Cortex of kidney (tissue), 1 donor: Measurements from ENCODE around the gene NAA38.
"Not testable (repeated sequence)": the region's sequence is repeated elsewhere in the genome, so short reads cannot be mapped to it uniquely, and the experiment has no call there.

Experiments
- DNase-seq: peaks from one replicate; lab custom pipeline; 2025; lab: John Stamatoyannopoulos, UW

NAA38 gene

DNA sequence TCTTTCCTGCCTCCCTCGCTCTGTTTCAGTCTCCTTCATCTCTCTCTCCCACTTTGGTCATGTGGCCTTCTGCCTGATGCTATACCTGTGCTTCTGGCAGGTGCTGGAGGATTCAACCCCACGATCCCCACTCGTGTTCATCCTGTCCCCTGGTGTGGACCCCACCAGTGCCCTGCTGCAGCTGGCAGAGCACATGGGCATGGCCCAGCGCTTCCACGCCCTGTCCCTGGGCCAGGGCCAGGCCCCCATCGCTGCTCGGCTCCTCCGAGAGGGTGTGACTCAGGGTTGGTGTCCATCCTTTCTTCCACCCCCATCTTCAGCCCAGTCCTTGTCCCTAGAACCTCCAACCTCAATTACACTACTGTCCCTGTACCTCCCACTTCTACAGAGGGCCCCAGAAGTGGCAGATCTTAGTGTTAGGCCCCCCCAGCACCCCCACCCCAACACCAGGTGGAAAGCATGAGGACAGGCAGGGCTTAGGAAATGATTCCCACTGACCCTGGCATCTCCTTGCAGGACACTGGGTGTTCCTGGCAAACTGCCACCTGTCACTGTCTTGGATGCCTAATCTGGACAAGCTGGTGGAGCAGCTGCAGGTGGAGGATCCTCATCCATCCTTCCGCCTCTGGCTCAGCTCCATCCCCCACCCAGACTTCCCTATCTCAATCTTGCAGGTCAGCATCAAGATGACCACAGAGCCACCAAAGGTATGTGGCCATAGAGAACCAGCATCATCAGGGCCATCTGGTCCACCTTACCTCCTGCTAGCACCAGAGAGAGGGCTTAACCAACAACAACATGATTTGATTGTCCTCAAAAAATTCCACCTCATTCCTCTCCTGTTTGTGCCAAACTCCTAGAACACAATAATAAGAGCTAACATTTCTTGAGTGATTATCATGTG lies 33.1 kb downstream of the NAA38 start:
- no peak for DNase-seq

DNA sequence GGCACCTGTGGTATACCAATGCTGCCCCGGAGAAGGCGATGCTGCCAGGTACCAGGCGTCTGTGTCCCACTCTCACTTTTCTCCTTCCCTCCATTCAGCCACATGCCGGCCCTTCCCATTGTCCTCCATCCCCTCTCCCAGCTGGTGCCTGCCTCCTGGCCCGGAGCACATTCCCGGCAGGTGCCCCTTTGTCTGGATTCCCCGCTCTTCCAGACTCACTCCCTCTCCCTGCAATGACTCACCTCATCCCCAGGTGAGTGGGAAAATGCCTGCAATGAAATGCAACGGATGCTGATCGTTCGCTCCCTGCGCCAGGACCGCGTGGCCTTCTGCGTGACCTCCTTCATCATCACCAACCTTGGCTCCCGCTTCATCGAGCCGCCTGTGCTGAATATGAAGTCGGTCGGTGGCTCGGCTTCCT lies 33.8 kb downstream of the NAA38 start:
- no peak for DNase-seq

DNA sequence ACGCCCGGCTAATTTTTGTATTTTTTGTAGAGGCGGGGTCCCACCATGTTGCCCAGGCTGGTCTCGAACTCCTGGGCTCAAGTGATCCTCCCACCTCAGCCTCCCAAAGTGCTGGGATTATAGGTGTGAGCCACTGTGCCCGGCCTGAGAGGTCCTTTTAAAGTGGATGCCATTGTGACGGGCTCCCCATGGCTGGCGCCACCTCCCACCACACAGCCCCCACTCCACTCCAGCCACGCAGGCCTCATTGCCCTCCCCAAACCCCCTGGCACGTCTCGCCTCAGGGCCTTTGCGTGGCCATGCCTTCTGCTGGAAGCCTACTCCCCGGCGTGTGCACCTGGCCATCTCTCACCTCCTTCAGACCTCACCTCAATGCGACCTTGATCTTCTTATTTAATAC lies 35.2 kb downstream of the NAA38 start:
- DNase-seq: no peak

DNA sequence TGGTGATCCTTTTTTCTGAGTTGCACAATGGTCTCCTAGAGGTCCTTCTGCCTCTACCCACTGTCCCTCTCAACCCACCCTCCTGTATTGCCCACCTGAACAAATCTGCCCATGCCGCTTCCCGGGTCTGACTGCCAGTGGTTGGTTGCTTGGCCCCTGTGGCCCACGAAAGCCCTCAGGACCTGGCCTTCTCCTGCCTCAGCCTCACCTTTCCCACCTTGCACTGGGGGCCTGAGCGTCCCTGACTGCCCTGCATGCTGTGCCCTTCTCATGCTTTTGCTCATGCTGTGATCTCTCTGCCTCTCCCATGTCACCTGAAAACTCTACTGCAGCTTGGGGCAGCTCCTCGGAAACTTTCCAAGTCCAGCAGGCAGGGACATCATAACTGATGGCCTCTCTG lies 37.1 kb downstream of the NAA38 start:
- no peak for DNase-seq

DNA sequence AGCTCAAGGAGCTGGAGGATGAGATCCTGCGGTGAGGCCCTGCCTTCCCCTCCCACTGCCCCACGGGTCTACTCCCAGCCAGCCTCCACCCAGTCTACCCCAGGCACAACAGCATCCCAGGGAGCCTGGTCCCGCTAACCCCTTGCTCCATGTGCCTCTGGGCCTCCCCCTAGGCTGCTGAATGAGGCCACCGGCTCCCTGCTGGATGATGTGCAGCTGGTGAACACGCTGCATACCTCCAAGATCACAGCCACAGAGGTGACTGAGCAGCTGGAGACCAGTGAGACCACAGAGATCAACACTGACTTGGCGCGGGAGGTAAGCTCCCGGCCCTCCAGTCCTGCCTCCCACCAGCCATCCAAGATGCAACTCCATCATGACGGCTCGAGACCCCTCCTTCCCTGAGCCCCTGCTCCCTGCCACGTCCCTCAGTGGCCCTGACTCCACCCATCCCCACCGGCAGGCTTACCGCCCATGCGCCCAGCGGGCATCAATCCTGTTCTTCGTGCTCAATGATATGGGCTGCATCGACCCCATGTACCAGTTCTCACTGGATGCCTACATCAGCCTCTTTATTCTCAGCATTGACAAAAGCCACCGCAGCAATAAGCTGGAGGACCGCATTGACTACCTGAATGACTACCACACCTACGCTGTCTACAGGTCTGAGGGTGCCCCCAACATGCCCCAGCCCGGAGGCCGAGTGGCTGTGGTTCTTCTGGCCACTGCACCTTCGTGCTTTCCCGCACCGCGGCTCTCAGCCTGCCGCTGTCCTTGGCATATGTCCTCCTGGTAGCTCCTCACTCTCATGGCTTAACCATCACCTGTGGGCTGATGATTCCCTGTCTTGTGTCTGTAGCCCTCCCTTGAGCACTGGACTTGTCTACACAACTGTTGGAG lies 38.4 kb downstream of the NAA38 start:
- no peak for DNase-seq

DNA sequence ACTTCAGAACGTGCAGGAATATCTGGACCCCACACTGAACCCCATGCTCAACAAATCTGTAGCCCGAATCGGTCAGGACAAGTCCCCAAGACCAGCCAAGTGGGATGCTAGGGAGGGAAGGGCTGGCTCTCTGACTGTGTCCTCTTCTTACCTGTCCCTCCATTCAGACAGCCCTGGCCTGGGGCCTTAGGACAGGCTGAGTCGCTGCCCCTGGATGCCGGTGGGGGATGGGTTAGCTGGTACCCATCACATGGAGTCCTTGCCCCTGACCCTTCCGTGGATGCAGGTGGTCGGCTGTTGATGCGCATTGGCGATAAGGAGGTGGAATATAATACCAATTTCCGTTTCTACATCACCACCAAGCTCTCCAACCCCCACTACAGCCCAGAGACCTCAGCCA lies 39.3 kb downstream of the NAA38 start:
- DNase-seq: no peak

DNA sequence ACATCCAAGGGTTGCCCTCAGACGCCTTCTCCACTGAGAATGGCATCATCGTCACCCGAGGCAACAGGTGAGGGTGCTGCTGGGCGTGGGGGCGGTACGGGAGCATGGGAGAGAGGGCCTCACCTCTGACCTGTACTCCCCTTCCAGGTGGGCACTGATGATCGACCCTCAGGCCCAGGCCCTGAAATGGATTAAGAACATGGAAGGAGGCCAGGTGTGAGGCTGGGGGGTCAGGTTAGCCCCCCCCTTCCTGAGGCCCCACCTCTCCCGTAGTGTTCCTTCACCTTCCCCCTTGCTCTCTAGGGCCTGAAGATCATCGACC lies 39.8 kb downstream of the NAA38 start:
- DNase-seq: no peak

DNA sequence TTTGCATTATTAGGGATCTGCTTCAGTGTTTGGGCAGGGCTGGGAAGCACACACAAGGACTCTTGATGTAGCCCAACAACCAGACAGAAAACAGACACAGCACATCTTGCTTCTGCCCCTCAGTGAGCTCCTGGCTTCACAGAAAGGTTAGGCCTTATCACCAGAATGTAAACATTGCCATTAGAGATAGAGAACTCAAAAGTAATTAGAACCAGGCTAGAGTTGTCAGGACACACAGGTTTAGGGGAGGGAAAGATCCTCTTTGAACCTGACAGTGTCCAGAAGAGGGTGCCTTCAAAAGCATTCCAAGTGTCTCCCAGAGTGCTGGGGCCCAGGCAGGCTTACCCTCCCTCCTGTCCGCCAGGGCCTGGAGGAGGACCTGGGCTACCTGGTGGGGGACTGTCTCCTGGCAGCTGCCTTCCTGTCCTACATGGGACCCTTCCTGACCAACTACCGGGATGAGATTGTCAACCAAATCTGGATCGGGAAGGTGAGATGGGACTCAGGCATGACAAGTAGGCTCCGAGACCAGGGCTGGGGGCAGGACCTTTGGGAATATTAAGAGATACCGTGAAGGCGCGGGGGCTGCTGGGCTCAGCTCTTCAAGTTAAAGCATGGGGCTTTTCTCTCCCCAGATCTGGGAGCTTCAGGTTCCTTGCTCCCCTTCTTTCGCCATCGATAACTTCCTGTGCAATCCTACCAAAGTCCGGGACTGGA lies 40.3 kb downstream of the NAA38 start:
- DNase-seq: no peak

DNA sequence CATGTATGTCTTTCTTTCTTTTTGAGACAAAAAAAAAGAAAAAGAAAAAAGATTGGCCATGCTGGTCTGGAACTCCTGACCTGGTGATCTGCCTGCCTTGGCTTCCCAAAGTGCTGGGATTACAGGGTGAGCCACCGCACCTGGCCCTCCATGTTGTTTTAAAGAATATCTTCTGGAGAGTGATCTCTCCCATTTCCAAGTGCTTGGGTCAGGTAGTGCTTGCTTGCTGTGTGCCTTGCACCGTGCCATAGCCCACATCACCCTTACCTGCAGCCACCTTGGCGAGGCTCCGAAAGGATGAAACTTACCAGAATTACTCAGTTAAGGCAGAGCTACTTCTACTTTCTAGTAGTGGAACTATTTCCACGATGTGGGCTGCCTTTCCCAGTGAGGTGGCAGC lies 42.4 kb downstream of the NAA38 start:
- no peak for DNase-seq

DNA sequence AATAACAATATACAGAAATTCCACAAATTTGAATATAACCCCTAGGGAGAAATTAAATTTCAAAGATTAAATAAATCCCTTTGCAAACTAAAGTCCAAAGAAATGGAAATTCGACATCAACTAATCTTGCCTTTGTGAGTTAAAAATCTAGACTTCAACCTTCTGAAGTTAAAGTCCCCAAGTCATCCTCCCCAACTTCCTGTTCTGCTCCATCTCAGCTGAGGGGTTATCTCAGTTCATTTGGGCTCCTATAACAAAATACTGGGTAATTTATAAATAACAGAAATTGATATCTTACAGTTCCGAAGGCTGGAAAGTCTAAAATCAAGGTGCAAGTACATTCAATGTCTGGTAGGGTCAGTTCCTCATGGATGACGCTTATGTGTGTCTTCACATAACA lies 46.1 kb downstream of the NAA38 start:
- DNase-seq: no peak

DNA sequence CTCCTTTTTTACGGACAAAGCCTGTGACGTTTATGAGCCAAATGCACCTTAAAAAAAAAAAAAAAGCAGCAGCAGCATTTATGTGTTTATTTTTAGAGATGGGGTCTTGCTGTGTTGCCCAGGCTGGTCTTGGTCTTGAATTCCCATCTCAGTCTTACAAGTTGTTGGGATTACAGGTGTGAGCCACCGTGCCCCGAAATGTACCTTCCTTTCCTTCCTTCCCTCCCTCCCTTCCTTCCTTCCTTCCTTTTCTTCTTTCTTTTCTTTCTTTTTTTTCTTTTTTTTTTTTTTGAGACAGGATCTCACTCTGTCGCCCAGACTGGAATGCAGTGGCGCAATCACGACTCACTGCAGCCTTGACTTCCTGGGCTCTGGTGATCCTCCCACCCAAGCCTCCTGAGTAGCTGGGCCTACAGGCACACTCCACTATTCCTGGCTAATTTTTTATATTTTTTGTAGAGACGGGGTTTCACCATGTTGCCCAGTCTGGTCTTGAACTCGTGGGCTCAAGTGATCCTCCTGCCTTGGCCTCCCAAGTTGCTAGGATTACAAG lies 47.5 kb downstream of the NAA38 start:
- not testable (repeated sequence) for DNase-seq

DNA sequence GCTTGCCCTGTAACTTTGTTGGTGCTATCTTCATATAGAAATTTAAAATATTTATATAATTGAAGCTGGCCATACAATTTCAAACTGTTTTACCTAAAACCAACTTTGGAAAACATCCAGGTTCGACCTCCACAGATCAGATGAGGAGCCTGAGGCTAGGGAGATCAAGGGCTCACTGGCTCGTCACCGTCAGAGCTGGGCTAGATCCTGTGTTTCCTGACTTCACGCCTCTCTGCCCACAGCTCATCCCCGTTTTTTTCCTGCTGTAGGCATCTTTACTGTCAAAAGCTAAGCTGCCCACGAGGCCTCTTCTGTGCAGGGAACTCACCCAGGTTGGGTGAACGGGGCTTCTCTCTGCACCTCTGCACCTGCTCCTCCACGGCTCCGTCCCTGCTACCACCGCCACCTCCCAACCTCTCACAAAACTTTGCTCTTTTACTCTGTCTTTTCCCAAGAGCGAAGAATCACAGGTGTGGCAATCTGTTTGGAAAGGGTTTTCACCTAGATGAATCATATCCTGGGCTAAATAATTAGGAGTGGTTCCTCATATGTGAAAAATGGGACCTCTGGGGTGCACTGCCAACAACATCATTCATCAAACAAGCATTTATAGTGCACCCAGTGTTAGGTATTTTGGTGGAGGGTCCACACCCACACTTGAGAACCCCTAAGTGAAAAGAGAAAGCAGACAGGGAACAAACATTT lies 48.1 kb downstream of the NAA38 start:
- DNase-seq: no peak

DNA sequence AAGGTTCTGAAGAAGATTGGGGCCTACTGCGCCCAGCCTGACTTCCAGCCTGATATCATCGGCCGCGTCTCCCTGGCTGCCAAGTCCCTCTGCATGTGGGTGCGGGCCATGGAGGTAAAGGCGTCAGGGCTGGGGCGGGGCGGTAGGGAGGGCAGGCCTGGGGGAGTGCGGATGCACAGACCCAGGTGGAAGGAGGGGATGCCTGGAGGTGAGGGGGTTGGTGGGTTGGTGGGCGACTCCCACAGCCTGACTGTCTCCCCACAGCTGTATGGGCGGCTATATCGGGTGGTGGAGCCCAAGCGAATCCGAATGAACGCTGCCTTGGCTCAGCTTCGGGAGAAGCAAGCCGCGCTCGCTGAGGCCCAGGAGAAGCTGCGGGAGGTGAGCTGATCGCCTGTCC lies 50.2 kb downstream of the NAA38 start:
- no peak for DNase-seq
